Activated T-cell treated with anti-CD3 and anti-CD28 coated beads, Interleukin-2, amount 50 U/mL, for 24 hours (primary cell): ENCODE measurements around the gene ASCL2.

Experiments used
- DNase-seq: peaks from one replicate; pipeline ENCODE4 v3.0.0-alpha.2; 2020
- H3K27ac Mint-ChIP-seq: 2 replicates; pipeline ENCODE4 v1.8.0; 2020; ENCODE audit warnings: mild to moderate bottlenecking, mixed read lengths
- H3K27me3 Mint-ChIP-seq: 2 replicates; pipeline ENCODE4 v1.8.0; 2020; ENCODE audit warnings: mixed read lengths
- H3K36me3 Mint-ChIP-seq: 2 replicates; pipeline ENCODE4 v1.8.0; 2020; ENCODE audit warnings: low read depth, mixed read lengths
- H3K4me1 Mint-ChIP-seq: 2 replicates; pipeline ENCODE4 v1.8.0; 2020; ENCODE audit warnings: low read depth, mixed read lengths
- H3K4me3 Mint-ChIP-seq: 2 replicates; pipeline ENCODE4 v1.8.0; 2020; ENCODE audit warnings: mild to moderate bottlenecking, moderate library complexity, mixed read lengths
- H3K9me3 Mint-ChIP-seq: 2 replicates; pipeline ENCODE4 v1.8.0; 2020; ENCODE audit warnings: mixed read lengths

The ASCL2 gene

DNA sequence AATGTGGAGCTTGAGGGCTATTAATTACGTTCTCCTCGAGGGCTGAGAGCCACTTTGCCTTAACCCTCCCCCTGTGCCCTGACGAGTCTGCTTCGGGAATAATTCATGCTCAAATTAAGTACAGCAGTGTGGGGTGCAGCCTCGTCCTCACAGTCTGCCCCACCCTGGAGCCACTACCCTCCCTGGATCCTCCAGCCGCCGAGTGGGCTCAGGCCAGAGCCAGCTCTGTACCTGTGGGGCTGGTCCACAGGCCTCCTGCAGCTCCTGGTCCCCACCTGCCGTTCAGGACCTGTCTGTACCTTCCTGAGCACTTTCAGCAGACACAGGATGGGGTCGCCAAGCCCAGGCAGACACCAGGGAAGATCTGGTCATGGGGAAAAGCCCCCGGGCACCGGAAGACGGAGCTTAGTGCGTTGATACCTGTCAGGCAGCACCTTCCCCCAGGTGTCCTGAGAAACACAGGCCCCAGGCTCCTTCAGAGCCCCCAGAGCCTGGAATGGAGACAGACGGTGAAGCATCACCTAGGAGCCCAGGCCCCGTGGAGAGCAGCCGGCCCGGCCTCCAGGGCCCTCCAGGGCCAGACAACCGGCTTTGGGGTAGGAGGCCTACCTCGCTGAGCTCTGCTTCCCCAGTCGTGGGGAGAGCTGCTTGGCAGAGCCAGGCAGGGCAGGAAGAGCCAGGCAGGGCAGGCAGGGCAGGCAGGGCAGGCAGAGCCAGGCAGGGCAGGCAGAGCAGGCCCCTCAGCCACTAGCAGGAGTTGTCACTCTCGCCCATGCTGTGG lies 41.2 kb upstream of the ASCL2 start:
- H3K4me1 Mint-ChIP-seq, result peaks cover 12% of the 10 kb centered on the region

DNA sequence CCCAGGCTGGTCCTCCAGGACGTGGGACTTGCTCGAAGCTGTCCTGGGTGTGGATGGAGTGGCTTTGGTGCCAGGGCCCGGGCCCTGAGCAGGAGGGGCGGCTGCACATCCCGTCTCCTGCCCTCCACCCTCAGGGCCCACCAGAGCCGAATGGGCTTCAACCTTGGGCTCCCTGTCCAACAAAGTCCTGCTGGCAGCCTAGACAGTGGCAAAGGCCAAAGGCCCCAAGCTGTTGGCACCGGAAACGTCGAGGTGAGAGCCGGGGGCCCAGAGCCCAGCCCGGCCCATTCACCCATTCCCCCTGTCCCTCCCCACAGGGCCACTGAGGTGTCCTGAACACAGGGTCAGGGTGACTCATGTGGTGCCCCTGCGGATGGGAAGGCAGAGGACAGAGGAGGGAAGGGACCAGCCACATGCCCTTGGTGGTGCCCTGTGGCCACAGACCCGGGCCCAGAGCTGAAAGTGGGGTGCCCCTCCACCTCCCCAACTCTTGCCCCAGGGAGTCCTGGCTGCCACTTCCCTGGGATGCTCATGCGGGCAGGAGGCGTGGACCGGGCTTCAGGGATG lies 40.5 kb upstream of the ASCL2 start:
- Mint-ChIP-seq H3K27me3 (no peaks in the 10 kb centered on the region), H3K4me3 (no peak overlapping the region), H3K27ac (no peak overlapping the region), H3K4me1 (peaks cover 19% of the 10 kb centered on the region), H3K9me3 (no peaks in the 10 kb centered on the region), H3K36me3 (no peaks in the 10 kb centered on the region)
- no peak for DNase-seq

More for the DNA sequence above, 41.2 kb upstream of the ASCL2 start:
- Mint-ChIP-seq H3K9me3 (no peaks in the 10 kb centered on the region), H3K27me3 (no peaks in the 10 kb centered on the region), H3K36me3 (no peaks in the 10 kb centered on the region), H3K4me3 (no peak overlapping the region), H3K27ac (no peak overlapping the region)
- no peak for DNase-seq

DNA sequence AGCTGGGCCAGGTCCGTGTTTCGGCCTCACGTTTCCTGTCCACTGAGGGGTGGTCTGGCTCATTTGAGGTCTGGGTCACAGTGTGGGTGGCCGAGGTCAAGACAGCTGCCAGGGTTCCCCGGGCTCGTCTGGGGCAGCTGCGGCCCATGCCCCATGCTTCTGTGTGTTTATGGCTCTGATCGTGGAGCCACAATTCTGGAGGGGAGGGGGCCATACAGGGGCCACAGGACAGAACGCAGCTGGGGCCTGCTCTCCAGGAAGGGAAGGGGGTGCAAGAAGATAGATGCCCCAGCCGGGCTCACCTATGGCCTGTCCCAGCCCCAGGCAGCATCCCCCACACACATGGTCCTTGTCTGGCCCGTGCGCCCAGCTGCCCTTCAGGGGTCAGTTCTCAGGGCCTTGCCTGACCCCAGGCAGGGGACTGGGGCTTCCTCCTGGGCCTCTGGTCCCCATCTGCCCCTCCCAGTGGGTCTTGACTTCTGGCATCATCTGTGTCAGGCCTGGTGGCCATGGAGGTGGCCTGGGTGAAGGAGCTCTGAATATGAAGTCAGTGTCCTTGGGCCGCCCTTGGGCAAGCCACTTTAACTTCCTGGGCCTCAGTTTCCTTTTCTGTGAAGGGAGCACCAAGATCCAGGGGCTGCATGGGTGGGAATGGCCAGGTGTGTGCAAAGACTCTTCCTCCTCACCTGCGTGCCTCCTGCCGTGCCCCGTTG lies 39.8 kb upstream of the ASCL2 start:
- Mint-ChIP-seq H3K27ac (no peak overlapping the region), H3K36me3 (no peaks in the 10 kb centered on the region), H3K27me3 (no peaks in the 10 kb centered on the region), H3K4me3 (no peak overlapping the region), H3K4me1 (peaks cover 25% of the 10 kb centered on the region), H3K9me3 (no peaks in the 10 kb centered on the region)
- DNase-seq, result no peak

DNA sequence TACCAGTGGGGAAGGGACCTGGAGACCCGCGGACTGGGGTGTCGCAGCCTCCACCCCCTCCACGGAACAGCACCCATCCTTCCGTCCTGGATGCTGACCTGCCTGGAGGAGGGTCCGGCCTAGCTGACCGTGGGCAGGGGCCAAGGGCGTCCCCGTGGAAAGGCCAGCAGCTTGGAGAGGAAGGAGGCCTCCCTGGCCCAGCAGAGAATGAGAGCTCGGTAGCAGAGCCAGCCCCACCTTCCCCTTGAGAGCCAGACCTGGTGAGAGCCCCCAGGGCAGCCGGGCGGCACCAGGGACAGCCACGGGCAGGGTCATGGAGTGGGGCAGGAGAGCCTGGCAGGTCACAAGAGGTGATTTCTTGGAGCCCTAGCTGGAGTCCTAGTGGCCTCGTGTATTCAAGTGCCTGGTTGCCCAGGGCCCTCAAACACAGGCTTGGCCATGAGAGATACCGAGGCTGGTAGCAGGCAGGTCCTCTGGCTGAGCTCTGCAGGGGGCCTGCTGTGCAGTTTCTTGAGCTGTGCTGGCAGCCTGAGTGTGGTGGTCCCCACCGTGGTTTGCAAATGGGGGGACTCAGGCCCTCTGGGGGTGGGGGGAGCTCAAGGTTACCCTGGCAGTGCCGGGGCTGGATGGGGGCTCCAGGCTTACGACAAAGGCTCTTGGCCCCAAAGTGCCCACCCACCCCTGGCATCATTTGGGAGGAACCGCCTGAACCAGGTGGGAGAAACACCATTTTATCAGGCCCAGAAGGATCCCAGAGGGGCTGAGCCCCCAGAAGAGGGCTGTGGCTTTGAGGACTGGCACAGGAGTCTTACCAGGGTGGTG lies 39.1 kb upstream of the ASCL2 start:
- H3K27ac Mint-ChIP-seq, result no peak overlapping the region
- peaks cover 32% of the 10 kb centered on the region for H3K4me1 Mint-ChIP-seq
- H3K4me3 Mint-ChIP-seq, result no peak overlapping the region
- DNase-seq, result no peak
- H3K27me3 Mint-ChIP-seq, result no peaks in the 10 kb centered on the region
- no peaks in the 10 kb centered on the region for H3K9me3 Mint-ChIP-seq
- no peaks in the 10 kb centered on the region for H3K36me3 Mint-ChIP-seq

DNA sequence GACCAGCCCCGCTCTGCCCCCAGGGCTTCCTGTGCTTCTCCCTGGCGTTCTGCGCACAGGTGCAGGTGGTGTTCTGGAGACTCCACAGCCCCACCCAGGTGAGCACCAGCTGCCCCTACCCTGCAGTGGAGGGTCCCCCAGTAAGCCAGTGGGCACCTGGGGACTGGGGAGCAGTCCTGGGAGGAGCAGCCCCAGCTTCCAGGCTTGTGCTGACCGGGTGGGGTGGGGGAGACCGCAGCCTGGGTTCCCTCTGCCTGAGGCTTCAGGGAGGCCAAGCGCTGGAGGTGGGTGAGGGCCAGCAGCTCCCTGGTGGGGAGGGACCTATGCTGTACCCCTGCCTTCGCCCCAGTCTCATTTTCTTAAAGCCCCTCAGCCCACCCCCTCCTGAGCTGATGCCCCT lies 38.3 kb upstream of the ASCL2 start:
- H3K27ac Mint-ChIP-seq, result no peak overlapping the region

DNA sequence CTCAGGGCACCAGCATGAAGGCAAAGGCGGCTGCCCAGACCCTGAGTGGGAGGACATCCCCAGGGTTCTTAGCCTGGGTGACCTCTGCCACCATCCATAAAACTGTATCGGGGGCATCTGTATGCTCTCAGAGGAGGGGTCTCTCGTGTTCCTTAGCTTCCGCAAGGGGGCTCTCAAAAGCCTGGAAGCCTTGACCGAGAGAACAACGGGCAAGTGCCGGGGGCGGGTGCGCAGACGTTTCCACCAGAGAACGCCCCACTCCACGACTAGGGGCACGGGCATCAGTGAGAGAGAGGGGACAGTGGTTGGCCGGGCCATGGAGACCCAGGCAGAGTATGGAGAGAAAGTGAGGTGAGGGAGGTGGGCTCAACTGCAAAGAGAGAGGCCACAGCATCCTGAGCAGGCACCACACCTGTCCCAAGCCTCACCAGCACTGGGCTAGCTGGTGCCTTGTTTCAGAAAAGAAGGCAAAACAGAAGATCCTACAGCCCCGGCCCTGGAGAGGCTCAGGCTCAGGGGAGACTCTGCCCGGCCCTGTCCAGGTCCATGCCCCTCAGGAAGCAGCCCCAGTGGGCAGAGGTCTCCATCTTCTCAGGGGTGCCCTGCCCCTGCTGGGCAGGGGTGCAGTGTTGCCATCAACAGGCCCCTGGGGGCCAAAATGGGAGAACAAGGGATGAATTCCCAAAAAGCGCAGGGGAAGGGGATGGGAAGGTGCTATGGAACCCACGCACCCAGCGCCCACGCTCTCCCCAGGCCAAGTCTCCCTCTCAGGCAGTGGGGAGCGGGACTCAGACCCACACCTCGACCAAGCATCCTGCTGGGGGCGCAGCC lies 37.3 kb upstream of the ASCL2 start:
- DNase-seq, result no peak
- Mint-ChIP-seq H3K27me3 (no peaks in the 10 kb centered on the region), H3K4me1 (peaks cover 48% of the 10 kb centered on the region), H3K9me3 (no peaks in the 10 kb centered on the region), H3K4me3 (no peak overlapping the region), H3K36me3 (no peaks in the 10 kb centered on the region), H3K27ac (peak overlapping the region; percentile 76)

More for the DNA sequence above, 38.3 kb upstream of the ASCL2 start:
- Mint-ChIP-seq H3K27me3 (no peaks in the 10 kb centered on the region), H3K4me1 (peaks cover 39% of the 10 kb centered on the region), H3K4me3 (no peak overlapping the region), H3K9me3 (no peaks in the 10 kb centered on the region), H3K36me3 (no peaks in the 10 kb centered on the region)
- DNase-seq, result no peak

DNA sequence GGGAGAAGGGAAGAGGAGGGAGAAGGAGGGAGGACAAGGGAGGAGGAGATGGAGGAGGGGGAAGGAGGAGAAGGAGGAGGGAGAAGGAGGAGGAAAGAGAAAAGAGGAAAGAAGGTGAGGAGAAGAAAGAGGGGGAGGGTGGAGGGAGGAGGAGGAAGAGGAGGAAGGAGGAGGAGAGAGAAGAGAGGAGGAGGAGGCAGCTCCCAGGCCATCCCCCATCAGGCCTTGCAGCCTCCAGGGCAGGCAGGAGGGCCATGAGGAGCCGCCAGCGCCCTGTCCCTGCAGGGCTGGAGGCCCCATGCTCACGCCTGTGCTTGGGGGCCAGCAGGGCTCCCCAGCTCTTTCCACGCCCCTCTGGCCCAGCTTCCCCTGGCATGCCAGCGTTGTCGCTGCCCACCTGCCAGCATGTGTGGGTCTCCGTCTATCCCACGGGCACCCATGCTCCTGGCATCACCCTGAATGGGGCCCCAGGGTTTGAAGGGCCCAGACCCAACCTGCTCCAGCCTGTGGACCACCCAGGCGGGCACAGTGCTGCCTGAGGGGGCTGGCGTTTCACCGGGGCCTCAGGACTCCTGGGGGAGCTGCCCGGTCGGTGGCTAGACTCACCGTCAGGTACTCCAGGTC lies 36.6 kb upstream of the ASCL2 start:
- peak; percentile 26 for DNase-seq
- Mint-ChIP-seq H3K27me3 (no peaks in the 10 kb centered on the region), H3K36me3 (no peaks in the 10 kb centered on the region), H3K4me1 (peaks cover 51% of the 10 kb centered on the region), H3K27ac (peak overlapping the region; percentile 40), H3K4me3 (no peak overlapping the region), H3K9me3 (no peaks in the 10 kb centered on the region)

DNA sequence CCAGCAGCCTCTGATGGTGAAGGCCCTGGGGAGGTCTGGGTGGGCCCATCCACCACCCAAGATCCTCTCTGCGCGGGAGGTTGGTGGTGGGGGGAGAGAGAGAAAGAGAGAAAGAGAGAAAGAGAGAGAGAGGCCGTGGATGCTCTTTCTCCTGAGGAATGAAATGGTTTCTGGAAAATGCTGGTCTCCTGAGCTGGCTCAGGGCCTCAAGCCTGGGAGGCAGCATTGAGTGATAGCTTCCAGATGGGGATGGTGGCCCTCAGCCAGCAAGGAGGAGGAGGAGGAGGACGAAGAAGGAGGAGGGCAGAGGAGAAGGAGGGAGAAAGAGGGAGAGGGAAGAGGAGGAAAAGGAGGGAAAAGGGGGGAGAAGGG lies 36.0 kb upstream of the ASCL2 start:
- H3K36me3 Mint-ChIP-seq, result peaks cover 2% of the 10 kb centered on the region
- H3K4me3 Mint-ChIP-seq, result peak overlapping the region; percentile 72
- peaks cover 57% of the 10 kb centered on the region for H3K4me1 Mint-ChIP-seq
- H3K9me3 Mint-ChIP-seq, result no peaks in the 10 kb centered on the region
- peak overlapping the region; percentile 96 for H3K27ac Mint-ChIP-seq
- DNase-seq, result no peak
- H3K27me3 Mint-ChIP-seq, result no peaks in the 10 kb centered on the region

DNA sequence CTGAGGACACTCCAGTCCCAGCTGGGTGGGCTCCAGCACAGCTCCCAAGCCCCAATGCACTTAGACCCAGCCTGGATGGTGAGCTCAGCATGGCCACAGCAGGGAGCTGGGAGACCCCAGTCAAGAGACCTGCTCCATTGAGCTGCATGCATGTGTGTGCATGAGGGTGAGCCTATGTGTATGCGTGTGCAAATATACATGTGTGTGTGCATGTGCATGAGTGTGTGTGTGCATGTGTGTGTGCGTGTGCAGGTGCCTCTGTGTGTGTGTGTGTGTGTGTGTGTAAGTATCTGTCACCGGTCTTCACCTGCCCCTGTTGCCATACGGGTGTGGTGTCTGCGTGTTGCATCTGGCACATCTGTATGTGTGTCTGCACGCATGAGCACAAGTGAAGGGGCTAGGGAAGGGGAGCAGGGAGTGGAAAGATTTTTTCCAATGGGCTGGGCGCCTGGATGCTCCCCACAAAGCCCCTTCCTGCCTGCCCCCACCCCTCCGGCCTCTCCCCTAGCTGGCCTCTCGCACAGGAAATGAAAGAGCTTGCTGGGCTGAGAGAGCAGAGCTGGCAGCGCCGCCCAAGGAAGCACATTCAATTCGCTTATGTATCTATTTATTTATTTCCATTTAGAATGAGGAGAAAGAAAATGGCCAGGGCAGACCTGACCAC lies 35.5 kb upstream of the ASCL2 start:
- H3K27ac Mint-ChIP-seq, result peak overlapping the region; percentile 96
- H3K27me3 Mint-ChIP-seq, result no peaks in the 10 kb centered on the region
- no peaks in the 10 kb centered on the region for H3K9me3 Mint-ChIP-seq
- peaks cover 2% of the 10 kb centered on the region for H3K36me3 Mint-ChIP-seq
- DNase-seq, result peak; percentile 68
- H3K4me3 Mint-ChIP-seq, result peak overlapping the region; percentile 72
- H3K4me1 Mint-ChIP-seq, result peaks cover 62% of the 10 kb centered on the region

DNA sequence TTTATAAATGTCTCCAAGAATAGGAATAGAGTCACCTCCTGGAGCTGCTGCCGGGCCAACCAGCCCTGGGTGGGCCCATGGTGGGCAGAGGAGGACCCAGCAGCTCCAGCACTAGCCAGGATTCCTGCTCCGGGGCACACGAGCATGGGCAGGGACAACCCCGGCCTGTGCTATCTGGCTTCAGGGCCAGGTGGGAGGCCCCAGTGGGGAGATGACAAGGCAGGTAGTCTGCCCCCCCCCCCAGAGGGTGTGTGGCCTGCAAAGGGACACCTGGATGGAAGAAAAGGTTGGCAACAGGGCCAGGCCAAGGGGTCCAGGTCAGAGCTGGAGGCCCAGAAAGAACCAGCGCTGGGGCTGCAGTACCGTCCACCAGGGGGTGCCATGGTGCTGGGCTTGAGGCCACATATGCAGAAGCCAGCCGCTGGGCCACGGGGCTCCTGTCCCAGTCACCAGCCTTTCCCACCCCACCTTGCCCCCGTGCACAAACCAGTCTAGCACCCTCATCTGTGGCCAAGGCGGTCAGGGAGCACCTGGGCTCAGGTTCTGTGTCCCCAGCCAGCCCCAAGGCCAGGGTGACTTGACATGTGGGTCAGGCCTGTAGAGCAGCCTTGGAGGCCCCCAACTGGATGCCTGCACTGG lies 34.9 kb upstream of the ASCL2 start:
- H3K27ac Mint-ChIP-seq, result peak overlapping the region; percentile 96
- H3K36me3 Mint-ChIP-seq, result peaks cover 2% of the 10 kb centered on the region
- H3K4me3 Mint-ChIP-seq, result peak overlapping the region; percentile 72
- H3K27me3 Mint-ChIP-seq, result no peaks in the 10 kb centered on the region
- no peaks in the 10 kb centered on the region for H3K9me3 Mint-ChIP-seq
- peak; percentile 91 for DNase-seq
- peaks cover 67% of the 10 kb centered on the region for H3K4me1 Mint-ChIP-seq

DNA sequence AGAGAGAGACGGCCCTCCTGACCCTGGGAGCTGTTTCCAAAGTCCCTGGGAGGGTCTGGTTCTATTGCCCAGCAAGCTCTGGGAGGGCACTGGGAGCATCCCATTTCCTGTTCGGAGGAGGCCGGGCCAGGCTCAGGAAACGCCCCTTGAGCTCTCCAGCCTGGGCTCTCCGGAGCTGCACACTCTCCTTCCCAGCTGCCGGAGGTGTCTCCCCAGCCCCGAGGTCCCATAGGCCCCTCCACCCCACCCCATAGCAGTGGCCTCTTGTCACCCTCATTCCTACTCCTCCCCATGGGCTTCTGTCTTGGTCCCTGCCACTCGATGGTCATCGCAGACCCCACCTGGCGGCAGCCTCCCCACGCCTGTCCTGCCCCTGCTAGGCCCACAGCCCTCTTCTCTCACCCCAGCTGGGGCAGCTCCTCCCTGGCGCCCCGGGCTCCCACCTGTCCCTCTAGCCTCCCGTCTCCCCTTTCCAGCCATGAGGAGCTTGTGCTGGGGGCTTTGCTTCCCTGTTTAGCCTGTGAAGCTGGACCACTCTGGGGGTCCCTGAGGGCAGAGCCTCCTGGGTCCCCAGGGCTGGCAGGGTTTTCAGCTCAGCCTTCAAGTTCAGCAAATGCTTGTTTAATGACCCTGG lies 34.2 kb upstream of the ASCL2 start:
- H3K27me3 Mint-ChIP-seq, result no peaks in the 10 kb centered on the region
- peaks cover 2% of the 10 kb centered on the region for H3K36me3 Mint-ChIP-seq
- no peaks in the 10 kb centered on the region for H3K9me3 Mint-ChIP-seq
- H3K27ac Mint-ChIP-seq, result peak overlapping the region; percentile 96
- peaks cover 69% of the 10 kb centered on the region for H3K4me1 Mint-ChIP-seq
- DNase-seq, result no peak
- no peak overlapping the region for H3K4me3 Mint-ChIP-seq

DNA sequence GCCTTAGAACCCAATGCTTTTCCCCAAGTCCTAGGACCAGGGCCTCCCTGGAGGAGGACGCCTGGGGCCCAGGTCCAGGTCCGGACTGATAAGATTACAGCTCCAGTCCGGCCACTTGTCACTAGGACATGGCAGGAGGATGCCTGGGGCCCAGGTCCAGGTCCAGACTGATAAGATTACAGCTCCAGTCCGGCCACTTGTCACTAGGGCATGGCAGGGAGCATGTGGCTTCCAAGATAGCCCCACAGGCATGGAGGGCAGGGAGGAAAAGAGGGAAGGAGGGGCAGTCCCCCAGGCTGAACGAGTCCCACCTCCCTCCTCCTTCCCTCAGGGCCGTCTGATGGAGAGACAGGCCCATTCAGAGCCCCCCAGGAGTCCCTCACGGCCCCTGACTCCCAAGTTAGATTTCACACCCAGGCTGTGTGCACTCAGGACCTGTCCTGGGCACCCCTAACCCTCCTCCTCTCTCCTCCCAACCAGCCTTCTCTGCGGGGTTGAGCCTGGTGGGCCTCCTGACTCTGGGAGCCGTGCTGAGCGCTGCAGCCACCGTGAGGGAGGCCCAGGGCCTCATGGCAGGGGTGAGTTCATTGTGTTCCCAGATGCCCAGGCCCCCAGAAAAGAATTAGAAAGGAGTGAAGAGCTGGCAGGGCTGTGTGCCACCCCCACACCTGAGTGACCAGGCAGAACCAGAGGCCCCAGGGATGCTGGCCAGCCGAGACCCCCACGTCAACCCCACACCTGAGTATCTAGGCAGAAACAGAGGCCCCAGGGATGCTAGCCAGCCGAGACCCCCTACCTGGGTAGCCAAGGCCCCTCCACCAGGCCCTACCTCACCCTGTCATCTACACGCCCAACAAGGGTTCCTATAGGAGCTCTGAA lies 33.5 kb upstream of the ASCL2 start:
- no peaks in the 10 kb centered on the region for H3K9me3 Mint-ChIP-seq
- peaks cover 72% of the 10 kb centered on the region for H3K4me1 Mint-ChIP-seq
- peak overlapping the region; percentile 89 for H3K4me3 Mint-ChIP-seq
- peak overlapping the region; percentile 93 for H3K27ac Mint-ChIP-seq
- H3K36me3 Mint-ChIP-seq, result peaks cover 2% of the 10 kb centered on the region
- DNase-seq, result peak; percentile 45
- H3K27me3 Mint-ChIP-seq, result no peaks in the 10 kb centered on the region
